ENCODE data around the gene ODR4.
"Not testable (repeated sequence)": the region's sequence is repeated elsewhere in the genome, so short reads cannot be mapped to it uniquely, and the experiment has no call there.

The ODR4 gene

DNA sequence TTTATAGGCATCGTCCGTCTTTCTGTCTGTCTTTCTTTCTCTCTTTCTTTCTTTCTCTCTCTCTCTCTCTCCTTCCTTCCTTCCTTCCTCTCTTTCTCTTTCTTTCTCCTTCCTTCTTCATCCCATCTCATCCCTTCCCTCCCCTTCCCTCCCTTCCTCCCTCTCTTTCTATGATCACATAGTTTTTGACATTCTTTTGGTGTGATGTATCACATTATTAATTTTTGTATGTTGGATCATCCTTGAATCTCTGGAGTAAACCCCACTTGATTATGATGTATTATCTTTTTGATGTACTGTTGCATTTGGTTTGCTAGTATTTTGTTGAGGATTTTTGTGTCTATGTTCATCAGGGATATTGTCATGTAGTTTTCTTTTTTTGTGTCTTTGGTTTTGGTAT, 25.8 kb downstream of the ODR4 start:
- H3K4me3 Mint-ChIP-seq; H3K4me1 Mint-ChIP-seq (ENCODE audit: low read depth); H3K27ac Mint-ChIP-seq; H3K27me3 Mint-ChIP-seq; H3K9me3 Mint-ChIP-seq: not testable (repeated sequence)
- peaks cover 66% of the 10 kb centered on the region for H3K36me3 Mint-ChIP-seq (ENCODE audit: low read depth)
- intact Hi-C loops (cut with micrococcal nuclease), result loop anchor here (10.0 kb wide), 2 partner anchors 203 to 283 kb away; partner anchors contain the start of gene PTGS2

DNA sequence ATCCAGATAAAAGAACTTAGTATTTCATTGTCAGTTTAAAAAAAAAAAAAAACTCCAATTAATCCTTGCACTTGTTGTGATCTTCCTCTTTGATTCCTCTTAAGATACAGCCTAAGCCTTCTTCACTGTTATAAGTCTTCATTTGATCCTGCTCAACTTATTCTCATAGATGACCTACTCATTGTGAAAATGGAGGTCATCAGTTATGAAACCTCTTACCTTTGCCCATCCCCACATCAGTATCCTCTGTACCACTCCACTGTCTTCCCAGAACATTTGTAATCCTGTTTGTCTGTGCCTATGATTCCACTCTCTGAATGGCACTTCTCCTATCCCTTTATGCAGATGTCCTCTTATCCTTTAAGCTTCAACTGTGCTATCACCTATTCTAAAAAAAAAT, 28.0 kb downstream of the ODR4 start:
- no peaks in the 10 kb centered on the region for H3K4me1 Mint-ChIP-seq (ENCODE audit: low read depth)
- intact Hi-C loops (cut with micrococcal nuclease), result loop anchor here (10.0 kb wide), 2 partner anchors 201 to 281 kb away; partner anchors contain the start of gene PTGS2
- no peak overlapping the region for H3K27ac Mint-ChIP-seq
- no peaks in the 10 kb centered on the region for H3K27me3 Mint-ChIP-seq
- no peaks in the 10 kb centered on the region for H3K9me3 Mint-ChIP-seq
- H3K36me3 Mint-ChIP-seq (ENCODE audit: low read depth), result peaks cover 70% of the 10 kb centered on the region
- no peak overlapping the region for H3K4me3 Mint-ChIP-seq

DNA sequence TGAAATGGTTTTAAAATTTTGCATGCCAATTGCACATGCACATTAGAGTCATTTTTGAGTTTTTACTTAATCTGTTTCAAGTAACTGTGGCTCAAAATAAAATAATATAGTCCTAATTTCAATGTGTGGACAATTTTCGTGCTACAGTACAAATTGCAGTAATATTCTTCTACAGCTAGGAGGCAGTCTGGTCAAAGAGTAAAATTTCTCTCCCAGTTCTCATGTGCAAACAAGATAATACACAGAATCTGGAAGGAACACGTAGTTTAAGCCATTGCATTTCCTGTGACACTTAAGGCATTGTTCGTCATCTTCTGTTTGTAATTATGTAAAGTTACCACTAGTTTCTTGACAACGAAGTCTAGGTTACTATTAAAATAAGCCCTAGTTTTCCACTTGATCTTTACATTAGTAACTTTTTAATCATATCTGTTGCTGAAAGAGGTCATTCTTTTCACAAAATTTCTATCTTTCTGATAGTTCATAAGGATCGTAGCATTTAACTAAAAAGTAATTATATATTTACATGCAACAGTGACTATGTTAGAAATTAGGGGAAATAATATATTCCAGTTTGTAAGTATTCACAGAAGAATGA, 28.9 kb downstream of the ODR4 start:
- Mint-ChIP-seq H3K36me3 (ENCODE audit: low read depth) (peaks cover 63% of the 10 kb centered on the region), H3K4me3 (no peak overlapping the region), H3K4me1 (ENCODE audit: low read depth) (no peaks in the 10 kb centered on the region), H3K27ac (no peak overlapping the region), H3K27me3 (no peaks in the 10 kb centered on the region), H3K9me3 (no peaks in the 10 kb centered on the region)
- intact Hi-C loops (cut with micrococcal nuclease), result loop anchor here (5.0 to 10.0 kb wide), 3 partner anchors 200 to 583 kb away; partner anchors contain the start of gene PTGS2

DNA sequence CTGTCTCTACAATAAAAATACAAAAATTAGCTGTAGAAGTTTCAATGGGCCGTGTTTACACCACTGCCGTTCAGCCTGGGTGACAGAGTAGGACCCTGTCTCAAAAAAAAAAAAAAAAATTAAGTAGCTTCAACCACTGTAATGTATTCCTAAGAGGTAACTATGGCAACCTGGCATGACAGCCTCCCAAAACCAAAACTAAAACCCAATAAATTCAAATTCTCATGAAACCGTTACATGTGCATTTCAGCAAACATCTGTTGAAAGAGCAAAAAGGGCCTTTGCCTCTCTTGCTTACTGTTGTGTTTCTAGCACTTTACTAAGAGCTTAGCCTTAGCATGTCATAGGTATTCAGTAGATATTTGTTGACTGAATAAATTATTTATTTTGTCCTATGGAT, 33.5 kb downstream of the ODR4 start:
- Mint-ChIP-seq H3K27ac (no peak overlapping the region), H3K4me1 (ENCODE audit: low read depth) (no peaks in the 10 kb centered on the region), H3K36me3 (ENCODE audit: low read depth) (peaks cover 38% of the 10 kb centered on the region), H3K27me3 (no peaks in the 10 kb centered on the region), H3K9me3 (no peaks in the 10 kb centered on the region), H3K4me3 (no peak overlapping the region)
- intact Hi-C loops (cut with micrococcal nuclease), result loop anchor here (5.0 to 10.0 kb wide), 3 partner anchors 196 to 578 kb away; partner anchors contain the start of gene PTGS2

DNA sequence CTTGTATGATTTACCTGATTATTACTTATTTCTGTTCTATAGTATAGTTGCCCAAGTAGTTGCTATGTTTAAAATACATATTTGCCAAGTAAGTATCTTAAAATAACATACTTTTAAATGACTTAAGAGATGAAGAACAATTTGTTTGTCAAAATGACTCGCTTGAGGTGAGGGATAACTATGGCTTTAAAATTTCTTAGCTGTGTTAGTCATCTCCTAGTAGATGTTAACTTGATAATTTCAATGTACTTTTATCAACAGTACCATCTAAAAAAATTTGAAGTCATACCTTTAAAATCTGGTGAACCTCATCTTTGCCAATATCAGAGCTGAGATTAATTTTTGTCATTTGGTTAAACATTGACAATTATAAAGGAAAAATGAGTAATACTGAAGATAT, 37.7 kb downstream of the ODR4 start:
- Mint-ChIP-seq H3K4me1 (ENCODE audit: low read depth) (no peaks in the 10 kb centered on the region), H3K27ac (no peak overlapping the region), H3K27me3 (no peaks in the 10 kb centered on the region), H3K36me3 (ENCODE audit: low read depth) (peaks cover 6% of the 10 kb centered on the region), H3K9me3 (no peaks in the 10 kb centered on the region), H3K4me3 (no peak overlapping the region)
- intact Hi-C loops (cut with micrococcal nuclease), result no loop called here

DNA sequence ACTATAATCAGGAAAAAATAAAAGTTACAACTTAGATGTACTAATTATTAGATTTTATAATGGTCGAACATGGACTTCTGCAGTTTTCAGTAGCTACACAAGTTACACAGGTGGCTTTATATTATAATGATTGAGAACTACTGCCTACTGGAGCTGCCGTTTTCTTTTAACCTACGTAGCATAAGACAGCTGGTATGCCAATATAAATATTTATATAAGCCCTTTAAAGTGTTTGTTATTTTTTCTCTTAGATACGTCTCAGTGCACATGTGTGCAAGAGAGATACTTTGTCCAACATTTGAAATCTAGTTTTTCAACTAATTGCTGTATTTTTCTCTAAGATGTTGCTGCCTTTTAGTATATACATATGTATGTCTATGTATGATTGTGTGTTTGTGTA, 42.9 kb downstream of the ODR4 start:
- Mint-ChIP-seq H3K27me3 (no peaks in the 10 kb centered on the region), H3K27ac (no peak overlapping the region), H3K4me1 (ENCODE audit: low read depth) (no peaks in the 10 kb centered on the region), H3K9me3 (no peaks in the 10 kb centered on the region), H3K36me3 (ENCODE audit: low read depth) (peaks cover 22% of the 10 kb centered on the region), H3K4me3 (no peak overlapping the region)
- intact Hi-C loops (cut with micrococcal nuclease), result no loop called here

DNA sequence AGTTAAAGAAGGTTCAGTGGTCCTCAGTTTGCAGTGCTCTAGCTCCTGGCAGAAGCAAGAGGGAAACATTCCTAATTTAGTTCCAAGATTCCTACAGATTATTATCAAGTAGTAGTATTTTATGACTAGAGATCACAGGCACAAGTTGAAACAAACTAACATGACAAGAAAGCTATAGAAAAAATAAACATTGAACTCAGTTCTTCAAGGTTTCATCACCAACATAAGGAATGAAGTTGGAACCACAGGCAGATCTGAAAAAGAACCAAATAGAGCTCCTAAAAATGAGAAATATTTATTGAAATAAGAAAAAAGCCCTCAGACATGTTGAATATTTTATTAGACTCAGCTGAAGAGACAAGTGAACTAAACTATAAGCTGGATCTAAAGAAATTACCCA, 44.7 kb downstream of the ODR4 start:
- H3K27ac Mint-ChIP-seq, result no peak overlapping the region
- intact Hi-C loops (cut with micrococcal nuclease), result no loop called here
- H3K9me3 Mint-ChIP-seq, result no peaks in the 10 kb centered on the region
- no peaks in the 10 kb centered on the region for H3K4me1 Mint-ChIP-seq (ENCODE audit: low read depth)
- no peak overlapping the region for H3K4me3 Mint-ChIP-seq
- H3K27me3 Mint-ChIP-seq, result no peaks in the 10 kb centered on the region
- H3K36me3 Mint-ChIP-seq (ENCODE audit: low read depth), result peaks cover 22% of the 10 kb centered on the region

DNA sequence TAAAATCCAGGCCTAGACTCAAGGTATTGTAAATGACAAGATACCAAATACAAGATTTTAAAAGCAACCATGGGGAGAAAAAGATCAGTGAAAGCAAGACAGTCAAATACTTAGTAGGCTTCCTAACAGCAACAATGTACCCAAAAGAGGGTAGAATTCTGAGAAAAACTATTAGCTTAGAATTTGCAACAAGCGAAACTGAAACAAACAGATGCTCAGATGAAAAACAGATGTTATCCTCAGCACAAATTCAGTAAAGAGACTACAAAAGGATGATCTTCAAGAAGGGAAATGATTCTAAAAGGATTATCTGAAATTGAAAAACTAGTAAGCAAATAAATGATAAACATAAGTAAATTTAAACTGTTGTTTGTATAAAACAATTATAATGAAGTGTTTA, 45.3 kb downstream of the ODR4 start:
- Mint-ChIP-seq H3K36me3 (ENCODE audit: low read depth) (peaks cover 22% of the 10 kb centered on the region), H3K9me3 (no peaks in the 10 kb centered on the region), H3K27ac (no peak overlapping the region), H3K4me1 (ENCODE audit: low read depth) (no peaks in the 10 kb centered on the region), H3K4me3 (no peak overlapping the region), H3K27me3 (no peaks in the 10 kb centered on the region)
- intact Hi-C loops (cut with micrococcal nuclease), result no loop called here

DNA sequence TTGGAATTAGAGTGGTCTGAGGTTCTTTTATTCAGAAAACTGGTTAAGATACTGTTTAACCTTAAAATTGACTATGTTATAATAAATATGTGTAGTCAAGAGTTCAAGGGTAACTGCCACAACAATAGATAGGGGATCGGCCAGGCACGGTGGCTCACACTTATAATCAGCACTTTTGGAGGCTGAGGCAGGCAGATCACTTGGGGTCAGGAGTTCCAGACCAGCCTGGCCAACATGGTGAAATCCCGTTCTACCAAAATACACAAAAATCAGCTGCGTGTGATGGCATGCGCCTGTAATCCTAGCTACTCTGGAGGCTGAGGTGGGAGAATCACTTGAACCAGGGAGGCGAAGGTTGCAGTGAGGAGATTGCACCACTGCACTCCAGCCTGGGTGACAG, 45.8 kb downstream of the ODR4 start:
- Mint-ChIP-seq H3K9me3 (no peaks in the 10 kb centered on the region), H3K4me1 (ENCODE audit: low read depth) (no peaks in the 10 kb centered on the region), H3K27ac (no peak overlapping the region), H3K4me3 (no peak overlapping the region), H3K27me3 (no peaks in the 10 kb centered on the region), H3K36me3 (ENCODE audit: low read depth) (peaks cover 22% of the 10 kb centered on the region)
- intact Hi-C loops (cut with micrococcal nuclease), result no loop called here

DNA sequence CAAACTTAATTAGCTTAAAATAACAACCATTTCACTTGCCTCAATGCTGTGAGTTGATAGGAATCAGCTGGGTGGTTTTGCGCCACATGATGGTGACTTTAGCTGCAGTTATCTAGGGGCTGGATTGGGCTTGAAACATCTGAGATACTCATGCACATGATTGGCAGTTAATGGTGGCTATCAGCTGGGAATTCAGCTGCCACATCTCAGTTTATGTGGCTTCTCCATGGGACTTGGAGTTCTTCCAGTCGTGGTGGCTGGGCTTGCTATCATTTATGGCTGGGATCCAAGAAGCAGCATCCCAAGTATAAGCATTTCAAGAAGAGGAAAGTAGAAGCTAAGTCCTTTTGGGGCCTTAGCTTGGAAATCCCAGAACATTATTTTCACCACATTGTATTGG, 48.9 kb downstream of the ODR4 start:
- intact Hi-C loops (cut with micrococcal nuclease), result no loop called here
- Mint-ChIP-seq H3K36me3 (ENCODE audit: low read depth) (peaks cover 12% of the 10 kb centered on the region), H3K9me3 (no peaks in the 10 kb centered on the region), H3K27ac (no peak overlapping the region), H3K4me3 (no peak overlapping the region), H3K27me3 (no peaks in the 10 kb centered on the region), H3K4me1 (ENCODE audit: low read depth) (peaks cover 8% of the 10 kb centered on the region)

DNA sequence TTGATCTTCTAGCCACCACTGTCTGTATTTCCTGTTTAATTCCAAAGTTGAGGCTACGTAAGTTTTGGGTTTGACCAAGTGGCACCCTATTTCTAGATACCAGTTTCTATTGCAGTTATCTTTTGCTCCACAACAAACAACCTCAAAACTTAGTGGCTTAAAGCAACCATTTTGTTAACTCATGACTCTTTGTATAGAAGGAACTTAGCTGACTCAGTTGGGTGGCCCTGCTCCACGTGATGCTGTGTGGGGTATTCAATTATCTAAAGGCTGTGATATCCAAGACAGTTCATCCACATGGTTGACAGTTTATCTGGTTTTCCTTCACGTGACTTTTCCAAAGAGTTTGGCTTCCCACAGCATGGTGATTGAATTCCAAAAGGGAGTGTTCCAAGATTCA, 50.5 kb downstream of the ODR4 start:
- peaks cover 8% of the 10 kb centered on the region for H3K4me1 Mint-ChIP-seq (ENCODE audit: low read depth)
- intact Hi-C loops (cut with micrococcal nuclease), result no loop called here
- H3K4me3 Mint-ChIP-seq, result no peak overlapping the region

DNA sequence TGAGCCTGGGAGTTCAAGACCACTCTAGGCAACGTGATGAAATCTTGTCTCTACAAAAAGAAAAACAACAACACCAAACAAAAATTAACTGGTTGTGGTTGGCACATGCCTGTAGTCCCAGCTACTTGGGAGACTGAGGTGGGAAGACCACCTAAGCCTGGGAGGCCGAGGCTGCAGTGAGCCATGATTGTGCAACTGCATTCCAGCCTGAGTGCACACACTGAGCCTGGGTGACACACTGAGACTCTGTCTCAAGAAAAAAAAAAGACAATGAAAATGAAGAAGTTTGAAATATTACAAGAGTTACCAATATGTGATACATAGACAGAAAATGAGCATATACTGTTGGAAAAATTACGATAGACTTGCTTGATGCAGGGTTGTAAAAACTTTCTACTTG, 53.4 kb downstream of the ODR4 start:
- Mint-ChIP-seq H3K4me1 (ENCODE audit: low read depth) (peaks cover 8% of the 10 kb centered on the region), H3K27me3 (no peaks in the 10 kb centered on the region), H3K9me3 (no peaks in the 10 kb centered on the region), H3K36me3 (ENCODE audit: low read depth) (no peaks in the 10 kb centered on the region), H3K27ac (no peak overlapping the region), H3K4me3 (no peak overlapping the region)
- intact Hi-C loops (cut with micrococcal nuclease), result no loop called here

More for the DNA sequence above, 50.5 kb downstream of the ODR4 start:
- Mint-ChIP-seq H3K36me3 (ENCODE audit: low read depth) (no peaks in the 10 kb centered on the region), H3K27ac (no peak overlapping the region), H3K9me3 (no peaks in the 10 kb centered on the region), H3K27me3 (no peaks in the 10 kb centered on the region)

DNA sequence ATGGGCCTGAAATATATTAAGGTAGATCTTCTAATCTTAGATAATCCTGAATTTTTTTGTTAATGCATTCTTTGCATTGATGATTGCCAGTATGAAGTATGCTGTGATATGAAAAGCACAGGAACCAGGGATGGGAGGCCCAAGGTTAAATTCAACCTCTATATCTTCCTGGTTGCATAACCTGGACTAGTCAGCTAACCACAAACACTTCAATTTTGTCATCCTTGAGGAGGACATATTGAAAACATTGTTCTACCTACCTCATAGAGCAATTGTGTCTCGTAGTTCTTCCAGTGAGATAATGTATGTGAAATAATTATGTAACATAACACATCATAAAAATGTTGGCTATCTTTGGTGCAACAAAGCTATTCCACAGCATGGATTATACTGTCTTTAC, 59.7 kb downstream of the ODR4 start:
- intact Hi-C loops (cut with micrococcal nuclease), result no loop called here
- peaks cover 8% of the 10 kb centered on the region for H3K4me1 Mint-ChIP-seq (ENCODE audit: low read depth)
- no peak overlapping the region for H3K27ac Mint-ChIP-seq
- no peaks in the 10 kb centered on the region for H3K9me3 Mint-ChIP-seq
- H3K36me3 Mint-ChIP-seq (ENCODE audit: low read depth), result no peaks in the 10 kb centered on the region
- H3K4me3 Mint-ChIP-seq, result no peak overlapping the region
- no peaks in the 10 kb centered on the region for H3K27me3 Mint-ChIP-seq

DNA sequence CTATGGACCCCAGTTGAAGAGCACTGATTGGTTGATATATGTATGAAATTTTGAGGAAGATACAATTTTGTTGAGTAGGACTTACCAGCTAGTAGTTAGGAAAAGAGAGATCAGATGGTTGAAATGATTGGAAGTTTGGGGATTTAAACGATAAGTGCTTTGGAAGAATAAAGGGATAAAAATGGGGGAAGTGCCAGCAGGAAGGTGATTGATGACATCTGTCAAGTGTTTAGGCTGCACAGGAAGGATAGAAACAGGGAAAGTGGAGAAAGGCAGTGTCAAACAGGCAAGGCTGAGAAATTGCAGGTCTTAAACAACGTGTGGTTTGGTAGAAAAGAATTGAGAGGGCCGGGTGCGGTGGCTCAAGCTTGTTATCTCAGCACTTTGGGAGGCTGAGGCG, 62.9 kb downstream of the ODR4 start:
- Mint-ChIP-seq H3K9me3 (no peaks in the 10 kb centered on the region), H3K27me3 (no peaks in the 10 kb centered on the region), H3K4me3 (no peak overlapping the region), H3K36me3 (ENCODE audit: low read depth) (no peaks in the 10 kb centered on the region), H3K4me1 (ENCODE audit: low read depth) (peaks cover 27% of the 10 kb centered on the region), H3K27ac (no peak overlapping the region)
- intact Hi-C loops (cut with micrococcal nuclease), result no loop called here

DNA sequence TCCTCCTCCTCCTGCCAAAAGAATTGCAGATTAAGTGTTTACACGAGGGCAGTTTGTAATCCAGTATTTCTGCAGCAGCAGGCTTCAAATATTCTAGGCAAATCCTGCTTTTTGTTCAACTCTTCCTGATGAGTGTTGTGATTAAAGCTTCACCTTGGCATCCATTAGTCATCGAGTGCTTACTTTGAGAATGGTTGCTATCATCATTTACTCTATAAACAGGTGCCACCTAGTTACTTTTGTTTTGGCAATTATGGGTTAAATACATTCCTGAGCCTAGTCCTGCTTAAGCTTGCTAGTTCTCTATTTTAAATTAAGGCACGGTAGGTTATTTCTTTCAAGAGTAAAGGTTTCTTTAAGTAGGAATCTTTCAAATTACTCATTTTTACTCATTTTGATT, 64.9 kb downstream of the ODR4 start:
- H3K36me3 Mint-ChIP-seq (ENCODE audit: low read depth), result no peaks in the 10 kb centered on the region
- no peak overlapping the region for H3K4me3 Mint-ChIP-seq
- H3K27me3 Mint-ChIP-seq, result no peaks in the 10 kb centered on the region
- no peak overlapping the region for H3K27ac Mint-ChIP-seq
- H3K4me1 Mint-ChIP-seq (ENCODE audit: low read depth), result peaks cover 39% of the 10 kb centered on the region
- intact Hi-C loops (cut with micrococcal nuclease), result no loop called here
- no peaks in the 10 kb centered on the region for H3K9me3 Mint-ChIP-seq
